HepG2 (cell line): ENCODE results near the gene LRIT1. TPM values are rescaled to one million over a fixed set of nuclear protein-coding genes. Genes with fewer than 3 reads are reported as not detected.

Source experiments
- ATAC-seq: fragments of 200-7000 bp; cut with Tn5 transposase; 3 replicates; pipeline ENCODE4 v1.9.1; 2020; ENCODE audit warnings: mild to moderate bottlenecking, moderate library complexity
- BruUV-seq: library from RNA; stranded (reverse); fragments of 400-500 nt; replicated peaks from 2 replicates; lab custom pipeline; 2021; lab: Mats Ljungman, UMichigan
- CTCF ChIA-PET: fragments of 300-600 bp; formaldehyde crosslinking; extraction: SDS; loops from one replicate; lab custom pipeline; 2021; ENCODE audit warnings: low total read pairs, inconsistent platforms, low intra/inter-chr PET ratio; lab: Yijun Ruan, JAX
- POLR2A ChIA-PET: fragments of 350-600 bp; sonication (Branson Sonifier 250); formaldehyde crosslinking; loops from one replicate; lab custom pipeline; 2020; ENCODE audit warnings: antibody characterized with exemption, inconsistent platforms; lab: Yijun Ruan, JAX
- DNase-seq: peaks from one replicate; pipeline ENCODE4 v3.0.0-alpha.2; 2015; ENCODE audit warnings: low spot score
- FAIRE-seq: peaks from 3 replicates; lab custom pipeline; 2011; peaks lifted over from hg19 to GRCh38; lab: Jason Lieb, UNC
- H2AFZ ChIP-seq: one replicate; pipeline ENCODE4 v1.6.1; 2011; ENCODE audit warnings: low read length, inconsistent platforms
- H3K27ac ChIP-seq: fragments of 300-600 bp; 3 replicates; pipeline ENCODE4 v1.8.0; 2011; ENCODE audit warnings: mixed run types, mild to moderate bottlenecking, mixed read lengths, low read length, inconsistent platforms; ENCODE audit not compliant: insufficient read depth; ENCODE audit errors: extremely low read length
- H3K27me3 ChIP-seq, 2 experiments: fragments of 200-600 bp in 1 of 2; 2 replicates in 1 of 2; 3 replicates in 1 of 2; pipeline versions ENCODE4 v1.6.0 to v1.8.0; 2011; ENCODE audit warnings: low read length in 2 of 2, mild to moderate bottlenecking in 2 of 2, moderate library complexity in 2 of 2, inconsistent platforms in 1 of 2; ENCODE audit not compliant: insufficient read depth in 2 of 2, control insufficient read depth in 1 of 2
- H3K36me3 ChIP-seq, 2 experiments: fragments of 200-600 bp in 1 of 2; replicated peaks in 1 of 2; 2 replicates in 1 of 2; 3 replicates in 1 of 2; pipeline versions ENCODE4 v1.5.1 to v1.8.0; 2011; ENCODE audit warnings: low read length in 2 of 2, inconsistent platforms in 1 of 2; ENCODE audit not compliant: insufficient read depth in 2 of 2, control insufficient read depth in 1 of 2
- H3K4me1 ChIP-seq: 2 replicates; pipeline ENCODE4 v1.5.1; 2012; ENCODE audit warnings: low read length, inconsistent platforms; ENCODE audit not compliant: insufficient read depth
- H3K4me2 ChIP-seq: 2 replicates; pipeline ENCODE4 v1.6.0; 2011; ENCODE audit warnings: low read depth, low read length, inconsistent platforms
- H3K4me3 ChIP-seq, 3 experiments: fragments of 200-600 bp in 1 of 3; sonication (generic), shearing (Covaris generic) in 1 of 3; replicated peaks in 1 of 3; 2 replicates each; pipeline ENCODE4 v1.5.1; 2011 to 2016; ENCODE audit warnings: low read length in 3 of 3, inconsistent platforms in 2 of 3, low read depth in 2 of 3, mild to moderate bottlenecking in 2 of 3, control low read depth in 1 of 3, mixed read lengths in 1 of 3; ENCODE audit not compliant: insufficient read depth in 1 of 3
- H3K79me2 ChIP-seq: one replicate; pipeline ENCODE4 v1.6.1; 2011; ENCODE audit warnings: low read length, inconsistent platforms; ENCODE audit not compliant: insufficient read depth
- H3K9ac ChIP-seq: 2 replicates; pipeline ENCODE4 v1.6.0; 2011; ENCODE audit warnings: mild to moderate bottlenecking, low read depth, low read length, inconsistent platforms; ENCODE audit not compliant: insufficient read depth
- H3K9me3 ChIP-seq: 2 replicates; pipeline ENCODE4 v1.5.1; 2012; ENCODE audit warnings: mild to moderate bottlenecking, low read length
- H4K20me1 ChIP-seq: 2 replicates; pipeline ENCODE4 v1.6.0; 2011; ENCODE audit warnings: inconsistent platforms, mild to moderate bottlenecking, low read length, moderate library complexity; ENCODE audit not compliant: insufficient read depth
- GATAD1 ChIP-seq: IDR thresholded peaks from 2 replicates; pipeline ENCODE4 v1.6.1; 2016; ENCODE audit warnings: missing genetic modification reagents, missing compliant biosample characterization
- GMEB1 ChIP-seq: sonication (generic); formaldehyde crosslinking; IDR thresholded peaks from 2 replicates; pipeline ENCODE4 v1.5.1; 2020; ENCODE audit warnings: missing genetic modification reagents, mild to moderate bottlenecking, borderline replicate concordance
- HMGXB3 ChIP-seq: sonication (generic); formaldehyde crosslinking; IDR thresholded peaks from 2 replicates; pipeline ENCODE4 v1.4.0; 2020; ENCODE audit warnings: missing genetic modification reagents, borderline replicate concordance
- KLF15 ChIP-seq: sonication (generic); formaldehyde crosslinking; IDR thresholded peaks from 2 replicates; pipeline ENCODE4 v1.8.1; 2023; ENCODE audit warnings: borderline replicate concordance, mild to moderate bottlenecking, inconsistent platforms, missing genetic modification reagents, mixed read lengths
- KMT2B ChIP-seq: IDR thresholded peaks from 2 replicates; pipeline ENCODE4 v1.6.1; 2016; ENCODE audit warnings: missing genetic modification reagents, missing compliant biosample characterization
- MED8 ChIP-seq: sonication (generic); formaldehyde crosslinking; IDR thresholded peaks from 2 replicates; pipeline ENCODE4 v1.8.1; 2023; ENCODE audit warnings: mild to moderate bottlenecking, missing genetic modification reagents; ENCODE audit not compliant: insufficient replicate concordance
- PAF1 ChIP-seq: IDR thresholded peaks from 2 replicates; pipeline ENCODE4 v1.6.1; 2016; ENCODE audit warnings: missing genetic modification reagents, missing compliant biosample characterization
- RFXAP ChIP-seq: sonication (generic); formaldehyde crosslinking; IDR thresholded peaks from 2 replicates; pipeline ENCODE4 v1.4.0; 2020; ENCODE audit warnings: missing genetic modification reagents, borderline replicate concordance
- ZBTB42 ChIP-seq: sonication (generic); formaldehyde crosslinking; IDR thresholded peaks from 2 replicates; pipeline ENCODE4 v1.5.0; 2020; ENCODE audit warnings: mild to moderate bottlenecking, missing genetic modification reagents
- ZNF460 ChIP-seq: sonication (generic); formaldehyde crosslinking; IDR thresholded peaks from 2 replicates; pipeline ENCODE4 v1.5.1; 2020; ENCODE audit warnings: missing genetic modification reagents, mild to moderate bottlenecking, borderline replicate concordance
- ZNF552 ChIP-seq: sonication (generic); formaldehyde crosslinking; IDR thresholded peaks from 2 replicates; pipeline ENCODE4 v1.9.0; 2022; ENCODE audit warnings: missing genetic modification reagents, mild to moderate bottlenecking, borderline replicate concordance
- ZNF569 ChIP-seq: sonication (generic); formaldehyde crosslinking; IDR thresholded peaks from 2 replicates; pipeline ENCODE4 v1.5.0; 2020; ENCODE audit warnings: mild to moderate bottlenecking, missing genetic modification reagents, moderate library complexity, borderline replicate concordance
- WGBS: methylation state at CpG from one replicate; pipeline ENCODE4 v1.1.6; 2017; ENCODE audit warnings: low lambda C conversion rate; 5-methylcytosine and 5-hydroxymethylcytosine counted together
- in situ Hi-C: cut with HindIII; loops from 2 replicates; pipeline ENCODE4 v1.10.0; 2017; ENCODE audit warnings: low pct_unique_long_range_greater_than_20kb; ENCODE audit not compliant: extremely low pct_ligation_motif_present
- intact Hi-C: fragments of 100-400 bp; cut with micrococcal nuclease; formaldehyde crosslinking; loops from one replicate; pipeline ENCODE4 v1.10.0; 2022; ENCODE audit not compliant: unreplicated experiment
- polyA plus RNA-seq, 8 experiments: library from polyadenylated mRNA; depleted of rRNA in 3 of 8; stranded (reverse) in 7 of 8; unstranded in 1 of 8; fragments of >200 nt; fragmentation: Illumina TruSeq in 4 of 8; extraction: Trizol in 4 of 8; gene quantifications; 2 replicates each; pipeline versions ENCODE4 v1.2.1 to v1.2.3, GENCODE V29; 2011 to 2016; ENCODE audit warnings: low read depth in 4 of 8, missing spikeins in 1 of 8, mixed read lengths in 1 of 8; ENCODE audit not compliant: insufficient read depth in 1 of 8
- total RNA-seq, 5 experiments: library from RNA; depleted of rRNA; stranded (reverse); fragments of >200 nt; fragmentation: Illumina TruSeq; extraction: Trizol; gene quantifications; 2 replicates each; pipeline ENCODE4 v1.2.3, GENCODE V29; 2016; ENCODE audit warnings: low read depth in 1 of 5
- TF ChIP-seq, protein P1 (sequence below): IDR thresholded peaks from 2 replicates; pipeline ENCODE4 v1.6.1; 2016; ENCODE audit warnings: mild to moderate bottlenecking, missing biosample characterization, missing genetic modification reagents

Gene LRIT1
- total and polyA plus RNA-seq, 2 of the 13 experiments (the other 11 are each of a cell fraction or from before 2014, with no cell fraction given): not detected

DNA sequence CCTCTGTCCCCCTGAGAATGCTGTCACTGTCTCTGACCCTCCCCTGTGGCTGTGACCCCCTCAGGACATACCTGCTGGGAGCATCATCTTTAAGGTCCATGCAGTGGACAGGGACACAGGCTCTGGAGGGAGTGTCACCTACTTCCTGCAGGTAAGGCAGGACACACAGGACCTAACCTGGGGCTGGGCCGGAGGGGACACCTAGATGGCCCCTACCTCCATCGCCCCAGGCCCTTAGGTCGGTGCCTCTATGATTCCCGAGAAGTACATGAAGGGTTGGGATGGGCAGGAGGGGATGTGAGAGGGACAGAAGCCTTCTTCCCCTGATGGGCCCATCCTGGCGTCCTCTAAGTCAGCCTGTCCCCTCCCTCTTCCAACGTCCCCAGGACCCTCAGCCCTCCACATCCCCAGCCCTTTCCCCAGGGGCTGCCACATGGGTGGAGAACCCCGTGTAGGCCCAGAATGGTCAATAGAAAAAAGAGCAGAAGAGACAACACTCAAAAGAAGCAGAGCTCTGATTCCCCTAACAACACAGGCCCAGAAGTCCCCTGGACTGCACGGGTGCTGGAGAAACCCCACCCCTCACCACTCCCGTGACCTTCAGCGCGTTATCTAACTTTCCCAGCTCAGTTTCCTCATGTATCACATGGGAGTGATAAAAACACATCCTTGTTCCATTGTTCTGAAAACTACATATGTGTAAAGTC lies 40.7 kb downstream of the LRIT1 start (continued):
- TF ChIP-seq HMGXB3: no peak
- no peak for TF ChIP-seq ZNF460 (CRISPR knock-in tag)
- no peak for TF ChIP-seq KMT2B (CRISPR knock-in tag)

- BruUV-seq: no TSS peak
- no peaks in the 10 kb centered on the region for H3K4me1 ChIP-seq
- H3K4me3 ChIP-seq: no peak overlapping the region
- H4K20me1 ChIP-seq: no peaks in the 10 kb centered on the region
- POLR2A ChIA-PET: no interaction called here
- H3K4me2 ChIP-seq: no peak overlapping the region
- H2AFZ ChIP-seq: no peak overlapping the region
- no peak for DNase-seq
- in situ Hi-C loops (no loop called here), intact Hi-C loops (no loop called here)
- CTCF ChIA-PET: no interaction called here
- 0% methylated on average over 6 of the region's 7 CpGs for WGBS
- H3K36me3 ChIP-seq: no peaks in the 10 kb centered on the region
- no peaks in the 10 kb centered on the region for H3K9me3 ChIP-seq
- H3K27me3 ChIP-seq: peaks cover 9 to 55% of the 10 kb centered on the region in 2 experiments
- ATAC-seq: no peak
- H3K79me2 ChIP-seq: no peaks in the 10 kb centered on the region
- H3K27ac ChIP-seq: no peak overlapping the region
- no peak for FAIRE-seq
- no peak overlapping the region for H3K9ac ChIP-seq
- TF ChIP-seq MED8 (CRISPR knock-in tag): no peak
- TF ChIP-seq, protein P1, sequence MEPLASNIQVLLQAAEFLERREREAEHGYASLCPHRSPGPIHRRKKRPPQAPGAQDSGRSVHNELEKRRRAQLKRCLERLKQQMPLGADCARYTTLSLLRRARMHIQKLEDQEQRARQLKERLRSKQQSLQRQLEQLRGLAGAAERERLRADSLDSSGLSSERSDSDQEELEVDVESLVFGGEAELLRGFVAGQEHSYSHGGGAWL (CRISPR knock-in tag): no peak
- TF ChIP-seq RFXAP: no peak
- TF ChIP-seq KLF15: no peak
- no peak for TF ChIP-seq ZNF552 (CRISPR knock-in tag)
- TF ChIP-seq ZBTB42 (CRISPR knock-in tag): no peak
- TF ChIP-seq GATAD1 (CRISPR knock-in tag): no peak
- TF ChIP-seq ZNF569 (CRISPR knock-in tag): no peak
- no peak for TF ChIP-seq PAF1
- TF ChIP-seq GMEB1: no peak
These were observed 43.0 kb downstream of the LRIT1 start for GRCh38 chr10:84198206-84198915.
